IMR-90 (cell line): ENCODE results near the gene DHFR.

Experiments used
- POLR2A ChIP-seq: IDR thresholded peaks from 2 replicates; pipeline ENCODE4 v1.6.1; 2012; ENCODE audit warnings: mild to moderate bottlenecking, low read depth, low read length
- TF ChIP-seq, protein P1 (sequence below): conservative IDR thresholded peaks from 2 replicates; pipeline ENCODE4 v1.5.1; 2012; ENCODE audit warnings: mild to moderate bottlenecking, low read depth, low read length, improper control_type of control experiment

DNA sequence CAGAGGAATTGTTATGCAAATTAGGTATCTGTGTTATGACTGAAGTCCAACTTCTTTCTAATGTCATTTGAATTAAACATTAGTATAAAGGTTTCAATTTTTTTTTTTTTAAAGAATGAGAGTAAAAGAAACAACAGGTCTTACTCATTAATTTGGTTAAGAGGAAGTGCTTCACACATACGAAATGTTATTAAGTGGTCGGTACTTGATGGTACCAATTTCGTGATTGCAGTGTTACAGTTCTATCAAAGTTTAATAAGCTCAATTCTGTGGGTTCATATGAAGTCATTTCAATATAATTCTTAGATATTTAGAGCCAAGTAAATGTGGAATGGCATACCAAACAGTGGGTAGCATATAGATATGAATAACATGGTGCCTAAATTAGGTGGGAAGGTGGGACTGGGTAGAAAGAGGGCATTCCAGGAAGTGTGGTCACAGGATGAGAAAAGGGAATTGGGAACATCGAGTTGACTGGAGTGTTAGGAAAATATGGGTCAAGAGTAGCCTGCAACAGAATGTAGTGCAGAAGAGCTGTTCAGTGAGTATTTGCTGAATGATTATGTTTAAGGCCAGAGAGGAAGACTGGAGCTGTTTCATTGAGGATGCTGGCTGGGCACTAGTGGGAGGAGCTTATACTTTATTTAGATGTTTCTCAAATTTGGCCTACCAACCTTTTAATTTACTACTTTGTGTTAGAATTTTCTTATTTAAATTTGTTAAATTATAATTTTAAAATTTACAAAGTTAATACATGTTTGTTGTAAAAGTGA, 34.1 kb upstream of the DHFR start:
- TF ChIP-seq POLR2A, result no peak
- TF ChIP-seq, protein P1, sequence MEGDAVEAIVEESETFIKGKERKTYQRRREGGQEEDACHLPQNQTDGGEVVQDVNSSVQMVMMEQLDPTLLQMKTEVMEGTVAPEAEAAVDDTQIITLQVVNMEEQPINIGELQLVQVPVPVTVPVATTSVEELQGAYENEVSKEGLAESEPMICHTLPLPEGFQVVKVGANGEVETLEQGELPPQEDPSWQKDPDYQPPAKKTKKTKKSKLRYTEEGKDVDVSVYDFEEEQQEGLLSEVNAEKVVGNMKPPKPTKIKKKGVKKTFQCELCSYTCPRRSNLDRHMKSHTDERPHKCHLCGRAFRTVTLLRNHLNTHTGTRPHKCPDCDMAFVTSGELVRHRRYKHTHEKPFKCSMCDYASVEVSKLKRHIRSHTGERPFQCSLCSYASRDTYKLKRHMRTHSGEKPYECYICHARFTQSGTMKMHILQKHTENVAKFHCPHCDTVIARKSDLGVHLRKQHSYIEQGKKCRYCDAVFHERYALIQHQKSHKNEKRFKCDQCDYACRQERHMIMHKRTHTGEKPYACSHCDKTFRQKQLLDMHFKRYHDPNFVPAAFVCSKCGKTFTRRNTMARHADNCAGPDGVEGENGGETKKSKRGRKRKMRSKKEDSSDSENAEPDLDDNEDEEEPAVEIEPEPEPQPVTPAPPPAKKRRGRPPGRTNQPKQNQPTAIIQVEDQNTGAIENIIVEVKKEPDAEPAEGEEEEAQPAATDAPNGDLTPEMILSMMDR, result no peak
